ENCODE results near the gene SLC25A41. TPM values are rescaled to one million over a fixed set of nuclear protein-coding genes. Genes with fewer than 3 reads are reported as not detected.

SLC25A41 gene
- total and polyA plus RNA-seq, 2 of the 8 experiments (the other 6 are each of a cell fraction or from before 2014, with no cell fraction given) = 0.50 TPM; not detected in 1

DNA sequence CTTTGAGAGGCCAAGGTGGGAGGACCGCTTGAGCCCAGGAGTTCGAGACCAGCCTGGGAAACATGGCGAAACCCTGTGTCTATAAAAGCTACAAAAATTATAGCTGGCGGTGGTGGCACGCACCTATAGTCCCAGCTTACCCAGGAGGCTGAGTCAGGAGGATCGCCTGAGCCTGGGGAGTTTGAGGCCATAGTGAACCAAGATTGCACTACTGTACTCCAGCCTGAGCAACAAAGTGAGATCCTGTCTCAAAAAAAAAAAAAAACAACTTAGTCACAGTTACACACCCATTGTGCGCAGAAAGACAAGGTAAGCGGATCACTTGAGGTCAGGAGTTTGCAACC, 48.8 kb upstream of the SLC25A41 start:
- H4K91ac ChIP-seq (replicated peaks; ENCODE audit: insufficient read length, low read length) = no peak overlapping the region
- 98% methylated on average over 8 of the region's 8 CpGs; no CpG with 5 or more reads in 1 of the 2 experiments for WGBS, 2 experiments (ENCODE audit: extremely low coverage in 1 of 2, insufficient coverage in 1 of 2, insufficient read length in 1 of 2, insufficient replicate concordance in 2 of 2, low coverage in 1 of 2, low lambda C conversion rate in 2 of 2, missing lambda C conversion rate in 1 of 2)
- no peak overlapping the region for H2BK20ac ChIP-seq (ENCODE audit: low read length)
- 0 out of 2 replicates have a peak, but pooled peaks cover 2% of the 10 kb centered on the region for H3K23me2 ChIP-seq (ENCODE audit: low read depth, low read length)
- H4K8ac ChIP-seq (ENCODE audit: extremely low read depth, insufficient read depth, low read length) = no peak overlapping the region
- H2BK120ac ChIP-seq (replicated peaks; ENCODE audit: low read depth, low read length) = no peak overlapping the region
- FAIRE-seq (no peak), DNase-seq (ENCODE audit: low read depth in 1 of 2, low spot score in 2 of 2) (no peak)
- no peak overlapping the region for H3K56ac ChIP-seq (replicated peaks; ENCODE audit: insufficient read length, low read depth, low read length)
- H4K20me1 ChIP-seq (replicated peaks in 1 of 2; ENCODE audit: control insufficient read depth in 1 of 2, insufficient read depth in 2 of 2, low read length in 2 of 2) = peaks cover 0 to 3% of the 10 kb centered on the region in 2 experiments
- no peak overlapping the region for H3K23ac ChIP-seq (ENCODE audit: insufficient read length)
- no peaks in the 10 kb centered on the region for H3K9me3 ChIP-seq (ENCODE audit: insufficient read depth in 2 of 2, low read depth in 1 of 2, low read length in 1 of 2)
- no peaks in the 10 kb centered on the region for H3K79me1 ChIP-seq (ENCODE audit: low read depth, low read length)
- H3K4ac ChIP-seq (replicated peaks; ENCODE audit: insufficient read length, low read depth, low read length) = no peak overlapping the region
- no peaks in the 10 kb centered on the region for H3K79me2 ChIP-seq (ENCODE audit: control insufficient read depth in 1 of 2, insufficient read depth in 2 of 2, low read length in 2 of 2)
- no peak overlapping the region for H2BK5ac ChIP-seq (ENCODE audit: low read depth, low read length)
- no peak overlapping the region for H3K18ac ChIP-seq (ENCODE audit: extremely low read depth, low read length)
- H2BK15ac ChIP-seq (ENCODE audit: low read length) = no peak overlapping the region
- no peak overlapping the region for H2AK5ac ChIP-seq (ENCODE audit: low read depth, low read length)
- no peak overlapping the region for H3K9ac ChIP-seq (replicated peaks in 1 of 4; ENCODE audit: extremely low read depth in 1 of 4, low read depth in 3 of 4, low read length in 3 of 4)
- CTCF ChIA-PET (ENCODE audit: partially characterized antibody) = interaction anchor here (0.6 to 3.8 kb wide), 11 partner anchors 9 to 245 kb away, joined by 3 to 30 read pairs (median 4); partner anchors contain the start of genes CRB3 and TUBB4A
- H2BK12ac ChIP-seq (ENCODE audit: low read depth, low read length) = no peak overlapping the region
- H3K27me3 ChIP-seq (replicated peaks in 1 of 4; ENCODE audit: control insufficient read depth in 3 of 4, extremely low read depth in 1 of 4, insufficient read depth in 3 of 4, low read length in 3 of 4) = no peaks in the 10 kb centered on the region; a peak in 1 of 7 replicates
- H3K4me3 ChIP-seq (ENCODE audit: extremely low read depth in 1 of 4, insufficient read depth in 2 of 4, low read depth in 3 of 4, low read length in 4 of 4) = no peak overlapping the region
- no peak overlapping the region for H3K14ac ChIP-seq (ENCODE audit: insufficient read length)
- H3K4me1 ChIP-seq (replicated peaks in 1 of 4; ENCODE audit: control insufficient read depth in 3 of 4, insufficient read depth in 4 of 4, low read length in 3 of 4) = peaks cover 0 to 7% (median 4%) of the 10 kb centered on the region in 4 experiments; a peak in 5 of 7 replicates
- H2AFZ ChIP-seq (ENCODE audit: low read length) = no peak overlapping the region
- H4K5ac ChIP-seq (ENCODE audit: insufficient read length, low read depth, low read length) = no peak overlapping the region
- no peak overlapping the region for H3K27ac ChIP-seq (ENCODE audit: low read depth, low read length)
- H3K36me3 ChIP-seq (ENCODE audit: control insufficient read depth in 2 of 4, insufficient read depth in 4 of 4, low read length in 3 of 4) = no peaks in the 10 kb centered on the region
- POLR2A ChIA-PET (ENCODE audit: partially characterized antibody) = no interaction called here
- H3K4me2 ChIP-seq (ENCODE audit: insufficient read depth in 1 of 2, low read depth in 2 of 2, low read length in 2 of 2) = no peak overlapping the region
- TF ChIP-seq KDM1A (IDR thresholded peaks at IDR 0.05; ENCODE audit: borderline replicate concordance, low read length) = no peak
- no peak for TF ChIP-seq POLR2A (IDR thresholded peaks at IDR 0.05; ENCODE audit: control extremely low read depth in 1 of 2, low read depth in 2 of 2, low read length in 2 of 2)
- TF ChIP-seq, protein P1, sequence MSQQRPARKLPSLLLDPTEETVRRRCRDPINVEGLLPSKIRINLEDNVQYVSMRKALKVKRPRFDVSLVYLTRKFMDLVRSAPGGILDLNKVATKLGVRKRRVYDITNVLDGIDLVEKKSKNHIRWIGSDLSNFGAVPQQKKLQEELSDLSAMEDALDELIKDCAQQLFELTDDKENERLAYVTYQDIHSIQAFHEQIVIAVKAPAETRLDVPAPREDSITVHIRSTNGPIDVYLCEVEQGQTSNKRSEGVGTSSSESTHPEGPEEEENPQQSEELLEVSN (IDR thresholded peaks at IDR 0.05) = no peak
- TF ChIP-seq CHD2 (IDR thresholded peaks at IDR 0.05; ENCODE audit: low read length) = no peak
- TF ChIP-seq HDAC2 (IDR thresholded peaks at IDR 0.05; ENCODE audit: borderline replicate concordance in 1 of 2, low read depth in 2 of 2, low read length in 2 of 2) = no peak
- no peak for TF ChIP-seq GTF2F1 (IDR thresholded peaks at IDR 0.05; ENCODE audit: borderline replicate concordance, low read depth, low read length)
- no peak for TF ChIP-seq SIX5 (IDR thresholded peaks at IDR 0.05; ENCODE audit: low read depth, low read length)
- no peak for TF ChIP-seq POU5F1 (IDR thresholded peaks at IDR 0.05; ENCODE audit: low read depth, low read length)
- TF ChIP-seq, protein P2, sequence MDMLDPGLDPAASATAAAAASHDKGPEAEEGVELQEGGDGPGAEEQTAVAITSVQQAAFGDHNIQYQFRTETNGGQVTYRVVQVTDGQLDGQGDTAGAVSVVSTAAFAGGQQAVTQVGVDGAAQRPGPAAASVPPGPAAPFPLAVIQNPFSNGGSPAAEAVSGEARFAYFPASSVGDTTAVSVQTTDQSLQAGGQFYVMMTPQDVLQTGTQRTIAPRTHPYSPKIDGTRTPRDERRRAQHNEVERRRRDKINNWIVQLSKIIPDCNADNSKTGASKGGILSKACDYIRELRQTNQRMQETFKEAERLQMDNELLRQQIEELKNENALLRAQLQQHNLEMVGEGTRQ (IDR thresholded peaks at IDR 0.05; ENCODE audit: low read length) = no peak
- TF ChIP-seq TBP (IDR thresholded peaks at IDR 0.05; ENCODE audit: low read depth, low read length) = no peak
- TF ChIP-seq ASH2L (IDR thresholded peaks at IDR 0.05; ENCODE audit: low read length) = no peak

Measured in H1 (cell line).